ENCODE results near the gene PARK7.
A peak's percentile ranks its signal among the peaks of the same experiment; 100 is the strongest.

Gene PARK7

DNA sequence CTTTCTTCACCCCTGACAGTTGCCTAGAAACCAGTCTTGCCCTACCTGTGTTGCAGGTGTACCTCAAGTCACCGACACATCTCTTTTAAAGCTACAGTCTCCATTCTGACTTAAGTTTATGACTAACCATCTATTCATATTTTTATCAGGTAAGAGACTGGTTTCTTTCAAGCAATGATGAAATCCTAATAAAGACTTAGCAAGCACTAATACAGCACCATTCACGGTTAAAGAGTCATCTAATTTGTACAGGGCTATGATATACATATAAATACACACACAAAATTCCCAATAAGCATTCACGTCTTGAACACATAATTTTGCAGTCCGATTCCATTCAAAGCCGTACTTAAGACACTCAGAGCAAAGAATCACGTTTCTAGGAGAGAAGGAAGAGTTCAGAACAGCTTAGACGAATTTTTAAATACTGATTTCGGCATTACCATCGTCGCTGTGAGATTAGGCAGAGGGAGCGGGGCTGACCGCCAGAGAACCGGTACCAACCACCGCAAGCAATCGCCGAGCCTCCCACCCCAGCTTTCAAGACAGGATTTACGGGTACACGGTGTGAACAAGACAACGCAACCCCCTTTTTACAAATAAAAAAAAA lies 63.7 kb downstream of the PARK7 start:
- no peak for DNase-seq

DNA sequence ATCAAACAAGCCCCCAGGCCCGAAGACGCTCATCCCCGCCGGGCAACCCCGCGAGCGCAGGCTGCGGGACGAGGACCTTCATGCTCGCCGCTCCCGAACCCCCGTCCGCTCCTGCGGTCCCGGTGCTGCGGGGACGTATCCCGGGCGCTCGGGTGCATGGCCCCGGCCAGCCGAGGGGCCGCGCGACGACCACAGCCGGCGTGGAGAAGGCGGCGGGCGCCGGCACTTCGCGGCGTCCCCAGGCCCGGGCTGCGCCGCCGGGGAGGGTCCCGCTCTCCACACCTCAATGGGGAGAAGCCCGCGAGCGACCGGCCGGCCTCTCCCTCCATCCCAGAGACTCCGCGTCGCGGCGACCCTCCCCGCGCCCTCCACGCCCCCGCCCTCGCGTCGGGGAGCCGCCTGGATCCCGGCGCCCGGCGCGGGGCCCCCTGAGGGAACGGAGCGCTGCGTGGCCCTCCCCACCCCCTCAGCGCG lies 64.2 kb downstream of the PARK7 start:
- DNase-seq, result peak; percentile 28

DNA sequence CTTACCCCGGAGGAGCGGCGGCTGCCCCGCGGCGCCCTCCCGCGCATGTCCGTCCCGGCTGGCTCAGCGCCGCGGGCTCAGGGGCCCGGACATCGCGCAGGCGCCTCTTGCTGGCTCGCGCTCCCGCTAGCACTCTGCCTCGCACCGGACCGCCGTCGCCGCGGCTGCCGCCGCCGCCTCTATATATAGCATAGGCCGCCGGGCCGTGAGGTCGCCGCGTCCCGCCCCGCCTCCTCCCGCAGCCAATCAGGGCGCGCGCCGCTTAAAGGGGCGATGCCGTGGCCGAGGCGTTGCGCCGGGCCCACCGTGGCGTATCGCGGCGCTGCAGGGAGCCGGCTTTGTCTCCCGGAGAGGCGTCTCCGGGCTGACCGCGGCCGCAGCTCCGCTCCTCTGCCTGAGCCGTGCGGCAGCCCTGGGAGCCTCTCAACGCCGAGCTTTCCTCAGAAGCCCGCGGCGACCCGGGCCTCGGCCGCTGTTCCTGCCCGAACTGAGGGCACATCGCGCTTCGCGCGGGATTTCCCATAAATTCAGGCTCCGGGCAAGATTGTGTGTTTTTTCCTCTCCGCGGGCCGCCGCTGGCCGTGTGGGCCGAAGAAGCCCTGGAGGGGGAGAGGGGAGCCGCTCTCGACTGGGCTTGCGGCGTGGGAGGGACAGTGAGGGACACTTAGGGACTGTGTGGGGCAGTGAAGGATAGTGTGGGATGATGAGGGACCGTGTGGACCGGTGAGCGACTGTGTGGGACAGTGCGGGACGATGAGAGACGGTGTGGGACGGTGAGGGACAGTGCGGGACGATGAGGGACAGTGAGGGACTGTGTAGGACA lies 64.9 kb downstream of the PARK7 start, which contains the start of gene ERRFI1:
TSS of gene ERRFI1 (minus strand) at position 157 of the 823 bp plus-strand sequence. CDS start 10,690 bp downstream, outside the sequence.
- DNase-seq, result peak; percentile 95

DNA sequence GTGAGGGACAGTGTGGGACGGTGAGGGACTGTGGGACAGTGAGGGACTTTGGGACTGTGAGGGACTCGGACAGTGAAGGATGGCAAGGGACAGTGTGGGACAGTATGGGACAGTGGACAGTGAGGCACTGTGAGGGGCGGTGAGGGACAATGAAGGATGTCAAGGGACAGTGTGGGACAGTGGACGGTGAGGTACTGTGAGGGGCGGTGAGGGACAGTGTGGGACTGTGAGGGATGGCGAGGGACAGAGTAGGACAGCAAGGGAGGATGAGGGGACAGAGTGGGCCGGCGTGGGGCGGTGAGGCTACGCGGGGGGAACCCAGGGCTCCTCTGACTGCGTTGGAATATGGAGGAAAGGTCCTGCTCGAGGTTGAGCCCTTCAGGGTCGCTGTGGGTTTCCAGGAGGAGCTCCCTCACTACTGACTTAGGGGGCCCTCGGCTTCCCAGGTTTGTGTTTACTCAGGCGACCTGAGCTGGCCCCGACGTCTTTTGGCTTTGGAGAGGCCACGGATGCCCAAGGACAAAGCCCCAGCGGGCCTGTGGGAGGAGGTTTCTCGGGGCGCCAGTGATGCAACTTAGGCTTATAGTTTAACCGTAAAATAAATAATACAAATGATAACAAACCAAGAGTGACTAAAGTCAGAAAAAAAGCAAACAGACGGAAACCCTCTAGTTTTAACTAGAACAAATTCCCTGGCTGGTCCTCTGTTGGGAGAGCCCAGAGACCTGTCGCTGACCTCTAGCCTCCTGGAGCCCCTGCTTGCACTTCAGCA lies 65.7 kb downstream of the PARK7 start:
- no peak for DNase-seq

DNA sequence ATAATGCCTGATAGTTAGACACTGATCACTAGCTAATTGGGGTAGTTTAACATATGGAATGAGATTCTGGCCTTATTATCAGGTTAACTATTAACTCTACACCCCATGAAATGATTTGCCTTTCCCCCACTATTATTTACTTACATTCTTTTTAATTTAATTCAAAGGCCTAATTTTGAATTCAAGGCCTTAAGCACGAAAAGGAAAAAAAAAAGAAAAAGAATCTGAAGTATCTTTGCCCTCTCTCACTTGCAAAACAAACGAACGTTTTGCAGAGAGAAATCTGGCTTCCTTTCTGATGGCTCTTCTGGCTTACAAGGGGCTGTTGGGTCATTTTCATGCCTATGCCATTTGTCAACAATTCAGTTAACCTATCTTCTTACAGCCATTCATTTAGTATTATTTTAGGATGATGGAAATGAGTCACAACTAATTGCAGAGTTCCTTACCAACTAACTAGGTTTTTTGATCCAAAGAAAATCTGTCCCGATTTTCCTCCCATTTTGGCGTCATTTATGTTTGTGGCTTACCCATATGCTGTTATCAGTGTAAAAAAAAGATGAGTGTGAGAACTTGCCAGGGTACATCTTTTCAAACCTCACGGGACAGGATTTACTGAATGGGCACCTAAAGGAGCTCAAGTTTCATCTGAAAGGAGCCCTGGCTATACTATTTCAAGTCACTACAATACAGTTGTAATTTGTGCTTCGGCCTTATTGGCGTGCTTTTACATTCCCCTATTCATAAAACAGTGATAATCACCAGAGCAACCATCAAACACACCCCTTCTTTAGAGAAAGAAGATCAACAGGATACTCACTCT lies 66.4 kb downstream of the PARK7 start:
- no peak for DNase-seq

DNA sequence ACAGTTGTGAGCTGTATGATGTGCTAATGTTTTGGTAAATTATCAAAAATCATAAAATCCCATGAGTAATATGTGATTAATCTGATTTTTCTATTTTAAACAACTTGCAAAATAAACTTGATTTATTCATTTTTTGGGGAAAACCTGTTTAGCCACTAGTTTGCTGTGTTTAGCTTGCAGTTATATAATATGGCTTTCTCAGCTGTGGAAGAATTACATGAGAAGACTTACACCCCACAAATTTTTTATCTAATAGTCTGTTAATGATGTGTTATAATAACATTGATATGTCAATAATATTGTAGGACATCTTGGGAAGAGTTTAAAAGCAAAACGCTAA lies 67.0 kb downstream of the PARK7 start:
- no peak for DNase-seq

DNA sequence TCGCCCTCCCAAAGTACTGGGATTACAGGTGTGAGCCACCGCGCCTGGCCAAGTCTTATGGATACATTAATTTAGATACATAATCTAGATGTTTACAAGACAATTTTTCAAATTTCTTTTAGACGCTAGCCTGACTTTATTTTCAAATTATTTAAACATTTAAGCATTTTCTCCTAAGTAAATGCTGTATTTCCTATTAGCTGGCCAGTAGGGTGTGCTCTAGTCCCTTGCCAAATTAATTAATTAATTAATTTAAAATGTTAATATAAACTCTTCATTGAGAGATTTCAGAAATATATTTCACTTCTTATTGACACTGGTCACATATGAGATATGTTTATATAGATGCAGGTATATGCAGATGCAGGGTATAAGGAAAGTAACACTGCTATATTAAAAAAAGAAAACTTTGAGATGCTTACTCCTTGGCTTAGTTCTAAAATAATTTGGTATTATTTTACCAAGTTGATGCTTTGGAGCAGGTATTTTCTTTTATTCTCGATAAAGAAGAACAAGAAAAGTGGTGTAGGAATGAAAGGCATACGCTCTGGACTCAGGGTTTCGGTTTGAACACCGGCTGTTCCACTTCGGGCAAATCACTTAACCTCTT lies 69.8 kb downstream of the PARK7 start:
- DNase-seq, result no peak

DNA sequence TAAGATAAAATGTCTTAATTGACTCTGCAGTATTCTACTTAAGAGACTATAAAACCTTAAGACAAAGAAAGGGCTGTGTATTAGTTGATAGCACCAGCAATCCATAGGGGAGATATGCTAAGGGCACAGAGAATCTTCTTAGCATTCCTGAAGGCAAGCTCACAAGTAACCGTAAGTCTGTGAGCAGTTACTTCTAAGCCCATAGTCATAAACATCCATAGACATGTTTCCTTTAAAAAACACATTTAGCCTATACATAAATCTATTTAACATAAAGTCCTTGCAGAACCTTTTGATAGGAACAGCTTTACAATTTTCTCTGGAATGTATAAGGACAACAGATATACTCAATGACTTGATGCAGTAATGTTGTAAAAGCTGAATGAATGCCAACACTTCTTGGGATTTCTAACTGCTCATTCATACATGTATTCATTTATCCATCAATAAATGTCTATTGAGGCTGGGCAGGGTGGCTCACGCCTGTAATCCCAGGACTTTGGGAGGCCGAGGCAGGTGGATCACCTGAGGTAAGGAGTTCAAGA lies 70.9 kb downstream of the PARK7 start:
- DNase-seq, result no peak

DNA sequence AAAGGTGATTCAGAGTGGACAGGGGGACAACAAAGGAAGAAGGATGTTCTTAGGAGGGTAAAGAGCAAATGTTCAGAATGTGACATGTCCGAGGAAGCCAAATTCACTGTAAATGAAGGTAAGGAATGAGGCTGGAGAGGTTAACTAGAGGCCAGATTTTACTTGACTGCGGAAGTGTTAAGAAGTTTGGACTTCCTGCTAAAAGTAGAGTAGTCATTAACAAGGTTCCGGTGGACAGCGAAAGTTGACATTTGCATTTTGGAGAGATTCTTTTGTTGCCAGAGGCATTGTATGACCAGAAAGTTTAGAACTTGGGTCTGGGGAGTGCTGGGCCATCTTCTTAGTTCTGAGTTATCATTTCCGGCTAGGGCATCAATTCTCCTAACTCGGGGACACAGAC lies 71.8 kb downstream of the PARK7 start:
- no peak for DNase-seq
